HCT116 (cell line): ENCODE measurements around the gene EFCAB13. TPM values are rescaled to one million over a fixed set of nuclear protein-coding genes. Genes with fewer than 3 reads are reported as not detected.

Experiments
- ATAC-seq: fragments of 200-7000 bp; cut with Tn5 transposase; 2 replicates; pipeline ENCODE4 v1.9.1; 2020; ENCODE audit warnings: mild to moderate bottlenecking, moderate library complexity
- BruUV-seq: library from RNA; stranded (reverse); fragments of 400-500 nt; replicated peaks from 2 replicates; lab custom pipeline; 2021; lab: Mats Ljungman, UMichigan
- CTCF ChIA-PET: fragments of 300-600 bp; sonication (Branson Sonifier 250); formaldehyde crosslinking; loops from one replicate; lab custom pipeline; 2021; ENCODE audit warnings: antibody characterized with exemption; lab: Charles Lee
- POLR2A ChIA-PET: fragments of 300-600, 350-600 bp; sonication (Branson Sonifier 250); formaldehyde crosslinking; loops from one replicate; lab custom pipeline; 2021; ENCODE audit warnings: antibody characterized with exemption; lab: Charles Lee
- RAD21 ChIA-PET, 2 experiments: fragments of 300-600 bp; sonication (Branson Sonifier 250); formaldehyde crosslinking; loops; one replicate each; lab custom pipeline; 2023; ENCODE audit warnings: low total read pairs in 2 of 2; ENCODE audit not compliant: uncharacterized antibody in 2 of 2, unreplicated experiment in 2 of 2, low non-redundant PET in 1 of 2; lab: Charles Lee
- DNase-seq: peaks from one replicate; pipeline ENCODE4 v3.0.0-alpha.2; 2010; ENCODE audit warnings: low read depth, low spot score
- H2AFZ ChIP-seq: fragments of 200-600 bp; shearing (Covaris generic), sonication (generic); 2 replicates; pipeline ENCODE4 v1.6.1; 2017; ENCODE audit warnings: low read depth, mixed run types, mixed read lengths, antibody characterized with exemption, low read length; ENCODE audit not compliant: poor library complexity, severe bottlenecking
- H3K27ac ChIP-seq: 2 replicates; pipeline ENCODE4 v1.5.1; 2012; ENCODE audit warnings: low read depth, low read length
- H3K27me3 ChIP-seq: fragments of 200-600 bp; sonication (generic); 2 replicates; pipeline ENCODE4 v1.6.1; 2016; ENCODE audit warnings: mixed run types, low read length, mixed read lengths; ENCODE audit not compliant: insufficient read depth
- H3K36me3 ChIP-seq, 2 experiments: fragments of 200-500 bp in 1 of 2; fragments of 200-600 bp in 1 of 2; sonication (Bioruptor generic) in 1 of 2; sonication (generic) in 1 of 2; 2 replicates each; pipeline versions ENCODE4 v1.5.1 to v1.6.1; 2014 to 2016; ENCODE audit warnings: low read length in 2 of 2, inconsistent platforms in 1 of 2, mixed read lengths in 1 of 2, mixed run types in 1 of 2; ENCODE audit not compliant: insufficient read depth in 2 of 2, control insufficient read depth in 1 of 2
- H3K4me1 ChIP-seq, 2 experiments: fragments of 200-600 bp in 1 of 2; sonication (generic) in 1 of 2; 2 replicates each; pipeline versions ENCODE4 v1.5.1 to v1.6.1; 2012 to 2017; ENCODE audit warnings: low read length in 2 of 2, inconsistent platforms in 1 of 2, mild to moderate bottlenecking in 1 of 2, mixed read lengths in 1 of 2, mixed run types in 1 of 2, moderate library complexity in 1 of 2; ENCODE audit not compliant: insufficient read depth in 2 of 2, control insufficient read depth in 1 of 2
- H3K4me2 ChIP-seq: fragments of 200-600 bp; sonication (generic); 2 replicates; pipeline ENCODE4 v1.6.1; 2017; ENCODE audit warnings: mixed run types, low read length, mixed read lengths
- H3K4me3 ChIP-seq, 2 experiments: fragments of 200-600 bp in 1 of 2; sonication (generic) in 1 of 2; replicated peaks in 1 of 2; 2 replicates each; pipeline ENCODE4 v1.5.1; 2011 to 2016; ENCODE audit warnings: low read length in 2 of 2, control low read depth in 1 of 2, low read depth in 1 of 2, mild to moderate bottlenecking in 1 of 2, mixed read lengths in 1 of 2, mixed run types in 1 of 2
- H3K79me2 ChIP-seq: fragments of 200-600 bp; sonication (generic); 2 replicates; pipeline ENCODE4 v1.6.1; 2017; ENCODE audit warnings: mild to moderate bottlenecking, mixed run types, low read length, moderate library complexity, mixed read lengths; ENCODE audit not compliant: insufficient read depth
- H3K9ac ChIP-seq: fragments of 200-600 bp; sonication (generic); 2 replicates; pipeline ENCODE4 v1.6.1; 2016; ENCODE audit warnings: low read length, mixed read lengths
- H3K9me2 ChIP-seq: fragments of 200-600 bp; sonication (generic), shearing (Covaris generic); 2 replicates; pipeline ENCODE4 v1.6.1; 2017; ENCODE audit warnings: mixed run types, mild to moderate bottlenecking, moderate library complexity; ENCODE audit not compliant: insufficient read depth
- H3K9me3 ChIP-seq, 2 experiments: fragments of 200-500 bp in 1 of 2; fragments of 200-600 bp in 1 of 2; sonication (Bioruptor generic) in 1 of 2; sonication (generic) in 1 of 2; 2 replicates each; pipeline ENCODE4 v1.6.1; 2014 to 2017; ENCODE audit warnings: low read length in 2 of 2, mixed read lengths in 2 of 2, inconsistent platforms in 1 of 2, low read depth in 1 of 2, mild to moderate bottlenecking in 1 of 2, mixed run types in 1 of 2, moderate library complexity in 1 of 2; ENCODE audit not compliant: control insufficient read depth in 1 of 2, insufficient read depth in 1 of 2
- H4K20me1 ChIP-seq: fragments of 200-600 bp; sonication (generic), shearing (Covaris generic); 2 replicates; pipeline ENCODE4 v1.6.1; 2017; ENCODE audit warnings: mixed run types, mild to moderate bottlenecking, moderate library complexity; ENCODE audit not compliant: insufficient read depth
- CEBPB ChIP-seq: IDR thresholded peaks from 2 replicates; pipeline ENCODE4 v1.6.1; 2012; ENCODE audit warnings: low read depth
- EGR1 ChIP-seq: IDR thresholded peaks from 2 replicates; pipeline ENCODE4 v1.6.1; 2012; ENCODE audit warnings: low read depth
- ELF1 ChIP-seq: IDR thresholded peaks from 2 replicates; pipeline ENCODE4 v1.6.1; 2012; ENCODE audit warnings: low read depth, borderline replicate concordance
- EZH2phosphoT487 ChIP-seq: fragments of 200-600 bp; IDR thresholded peaks from 2 replicates; pipeline ENCODE4 v1.6.1; 2018; ENCODE audit warnings: antibody characterized with exemption, borderline replicate concordance
- FOSL1 ChIP-seq: IDR thresholded peaks from 2 replicates; pipeline ENCODE4 v1.6.1; 2012; ENCODE audit warnings: low read depth
- JUND ChIP-seq: IDR thresholded peaks from 2 replicates; pipeline ENCODE4 v1.6.1; 2012
- MAX ChIP-seq: IDR thresholded peaks from 2 replicates; pipeline ENCODE4 v1.6.1; 2012
- POLR2A ChIP-seq: IDR thresholded peaks from 2 replicates; pipeline ENCODE4 v1.7.0; 2011; ENCODE audit warnings: borderline replicate concordance; ENCODE audit not compliant: insufficient read depth, insufficient read length; ENCODE audit errors: extremely low read depth
- POLR2AphosphoS5 ChIP-seq: IDR thresholded peaks from 2 replicates; pipeline ENCODE4 v1.6.1; 2011; ENCODE audit warnings: mild to moderate bottlenecking, low read depth, low read length, moderate library complexity
- RAD21 ChIP-seq: IDR thresholded peaks from 2 replicates; pipeline ENCODE4 v1.6.1; 2012; ENCODE audit warnings: low read depth, mild to moderate bottlenecking
- SP1 ChIP-seq: IDR thresholded peaks from 2 replicates; pipeline ENCODE4 v1.6.1; 2012; ENCODE audit warnings: low read depth
- YY1 ChIP-seq: IDR thresholded peaks from 2 replicates; pipeline ENCODE4 v1.6.1; 2011; ENCODE audit warnings: low read length, low read depth, moderate library complexity, mild to moderate bottlenecking; ENCODE audit not compliant: insufficient replicate concordance; ENCODE audit errors: extremely low read depth
- intact Hi-C: fragments of 100-400 bp; cut with micrococcal nuclease; formaldehyde crosslinking; loops from 2 replicates; pipeline ENCODE4 v1.10.0; 2022
- total RNA-seq: library from RNA; stranded (reverse); gene quantifications from one replicate; pipeline ENCODE4 v1.2.1, GENCODE V29; 2021; ENCODE audit not compliant: unreplicated experiment

EFCAB13 gene
- total RNA-seq, 1 experiment from 2014 or later = not detected

GRCh38 chr17:47332287-47332686, 8.5 kb downstream of the EFCAB13 start:
- no peak overlapping the region for H3K4me2 ChIP-seq
- ChIA-PET RAD21 (no interaction called here), CTCF (no interaction called here), POLR2A (no interaction called here)
- no peak overlapping the region for H3K4me3 ChIP-seq
- no peaks in the 10 kb centered on the region for H3K79me2 ChIP-seq
- H3K9me3 ChIP-seq = no peaks in the 10 kb centered on the region
- no peaks in the 10 kb centered on the region for H3K27me3 ChIP-seq
- no TSS peak for BruUV-seq
- H3K9ac ChIP-seq = no peak overlapping the region
- DNase-seq = no peak
- H4K20me1 ChIP-seq = no peaks in the 10 kb centered on the region
- no peak overlapping the region for H3K27ac ChIP-seq
- H2AFZ ChIP-seq = no peak overlapping the region
- no peaks in the 10 kb centered on the region for H3K4me1 ChIP-seq
- TF ChIP-seq CEBPB (no peak), RAD21 (no peak), POLR2A (no peak), FOSL1 (no peak), MAX (no peak), EGR1 (no peak), ELF1 (no peak)
- no peaks in the 10 kb centered on the region for H3K9me2 ChIP-seq
- H3K36me3 ChIP-seq = no peaks in the 10 kb centered on the region
- ATAC-seq = no peak
- intact Hi-C loops = no loop called here

- Histone ChIP-seq H3K4me3 (no peak overlapping the region), H3K4me2 (no peak overlapping the region), H3K27ac (no peak overlapping the region), H3K4me1 (no peaks in the 10 kb centered on the region), H3K9ac (no peak overlapping the region), H3K79me2 (no peaks in the 10 kb centered on the region), H3K36me3 (no peaks in the 10 kb centered on the region), H3K9me3 (no peaks in the 10 kb centered on the region), H3K27me3 (no peaks in the 10 kb centered on the region), H3K9me2 (no peaks in the 10 kb centered on the region), H4K20me1 (no peaks in the 10 kb centered on the region), H2AFZ (no peak overlapping the region)
- ChIA-PET POLR2A (no interaction called here), RAD21 (no interaction called here), CTCF (no interaction called here)
- TF ChIP-seq EZH2phosphoT487 (no peak), FOSL1 (no peak), ELF1 (no peak), MAX (no peak), JUND (no peak), SP1 (no peak), YY1 (no peak), POLR2AphosphoS5 (no peak), CEBPB (no peak)
- BruUV-seq = no TSS peak
- ATAC-seq (no peak), DNase-seq (no peak)
- intact Hi-C loops = no loop called here
These were observed 11.6 kb downstream of the EFCAB13 start for GRCh38 chr17:47335101-47335936.
